HepG2 (cell line): ENCODE data around the gene CDC34. TPM values are rescaled to one million over a fixed set of nuclear protein-coding genes. Genes with fewer than 3 reads are reported as not detected.

Source experiments
- CBX5 ChIP-seq: sonication (generic); formaldehyde crosslinking; IDR thresholded peaks from 2 replicates; pipeline ENCODE4 v1.4.0; 2020; ENCODE audit warnings: missing genetic modification reagents, borderline replicate concordance
- CREB1 ChIP-seq, 2 experiments: fragments of 450-650 bp in 1 of 2; IDR thresholded peaks; 2 replicates each; pipeline ENCODE4 v1.6.1; 2016 to 2017; ENCODE audit warnings: control low read depth in 1 of 2, mild to moderate bottlenecking in 1 of 2, missing compliant biosample characterization in 1 of 2, missing genetic modification characterization in 1 of 2
- CREBL2 ChIP-seq: sonication (generic); formaldehyde crosslinking; IDR thresholded peaks from 2 replicates; pipeline ENCODE4 v1.8.1; 2023; ENCODE audit warnings: missing genetic modification reagents, mild to moderate bottlenecking, borderline replicate concordance
- ESRRA ChIP-seq: sonication (generic); formaldehyde crosslinking; IDR thresholded peaks from 2 replicates; pipeline ENCODE4 v1.5.1; 2020; ENCODE audit warnings: mild to moderate bottlenecking, low read depth, missing genetic modification reagents
- HDAC1 ChIP-seq: sonication (generic); formaldehyde crosslinking; IDR thresholded peaks from 2 replicates; pipeline ENCODE4 v1.5.1; 2020; ENCODE audit warnings: mild to moderate bottlenecking, missing genetic modification reagents
- HIC2 ChIP-seq: sonication (generic); formaldehyde crosslinking; IDR thresholded peaks from 2 replicates; pipeline ENCODE4 v1.9.0; 2022; ENCODE audit warnings: low read depth, missing genetic modification reagents
- HMGXB4 ChIP-seq, 2 experiments: sonication (generic) in 1 of 2; formaldehyde crosslinking in 1 of 2; IDR thresholded peaks; 2 replicates each; pipeline versions ENCODE4 v1.4.0 to v1.6.1; 2018 to 2020; ENCODE audit warnings: missing genetic modification reagents in 2 of 2, borderline replicate concordance in 1 of 2, low read depth in 1 of 2, mild to moderate bottlenecking in 1 of 2, missing biosample characterization in 1 of 2
- KDM5A ChIP-seq: fragments of 200-600 bp; sonication (generic); IDR thresholded peaks from 2 replicates; pipeline ENCODE4 v1.7.0; 2018; ENCODE audit warnings: antibody characterized with exemption, mild to moderate bottlenecking, low read length, borderline replicate concordance
- MAFG ChIP-seq: sonication (generic); formaldehyde crosslinking; IDR thresholded peaks from 2 replicates; pipeline ENCODE4 v1.5.1; 2020; ENCODE audit warnings: mild to moderate bottlenecking, missing genetic modification reagents
- MIXL1 ChIP-seq: IDR thresholded peaks from 2 replicates; pipeline ENCODE4 v1.6.1; 2016
- MTA1 ChIP-seq: sonication (generic); formaldehyde crosslinking; IDR thresholded peaks from 2 replicates; pipeline ENCODE4 v1.4.0; 2020; ENCODE audit warnings: missing genetic modification reagents, mild to moderate bottlenecking, borderline replicate concordance
- REL ChIP-seq: sonication (generic); formaldehyde crosslinking; conservative IDR thresholded peaks from 2 replicates; pipeline ENCODE4 v1.8.0; 2022; ENCODE audit warnings: mild to moderate bottlenecking, missing genetic modification reagents, moderate library complexity
- SIN3A ChIP-seq: IDR thresholded peaks from 2 replicates; pipeline ENCODE4 v1.6.1; 2011; ENCODE audit warnings: low read depth, mild to moderate bottlenecking, control low read depth, low read length, borderline replicate concordance
- SPEN ChIP-seq: sonication (generic); formaldehyde crosslinking; IDR thresholded peaks from 2 replicates; pipeline ENCODE4 v1.5.1; 2020; ENCODE audit warnings: low read depth, mild to moderate bottlenecking, missing genetic modification reagents
- TFE3 ChIP-seq: IDR thresholded peaks from 2 replicates; pipeline ENCODE4 v1.6.1; 2016
- ZBTB44 ChIP-seq: sonication (generic); formaldehyde crosslinking; IDR thresholded peaks from 2 replicates; pipeline ENCODE4 v1.4.0; 2020; ENCODE audit warnings: missing genetic modification reagents
- ZNF441 ChIP-seq: sonication (generic); formaldehyde crosslinking; IDR thresholded peaks from 2 replicates; pipeline ENCODE4 v1.7.0; 2021; ENCODE audit warnings: missing genetic modification reagents, borderline replicate concordance
- ZNF563 ChIP-seq: sonication (generic); formaldehyde crosslinking; IDR thresholded peaks from 2 replicates; pipeline ENCODE4 v1.8.0; 2022; ENCODE audit warnings: mild to moderate bottlenecking, moderate library complexity, missing genetic modification reagents
- ZNF709 ChIP-seq: sonication (generic); formaldehyde crosslinking; IDR thresholded peaks from 2 replicates; pipeline ENCODE4 v1.5.0; 2020; ENCODE audit warnings: mild to moderate bottlenecking, missing genetic modification reagents
- ZNF749 ChIP-seq: sonication (generic); formaldehyde crosslinking; IDR thresholded peaks from 2 replicates; pipeline ENCODE4 v1.8.0; 2022; ENCODE audit warnings: mild to moderate bottlenecking, missing genetic modification reagents, moderate library complexity, borderline replicate concordance
- polyA plus RNA-seq, 8 experiments: library from polyadenylated mRNA; depleted of rRNA in 3 of 8; stranded (reverse) in 7 of 8; unstranded in 1 of 8; fragments of >200 nt; fragmentation: Illumina TruSeq in 4 of 8; extraction: Trizol in 4 of 8; gene quantifications; 2 replicates each; pipeline versions ENCODE4 v1.2.1 to v1.2.3, GENCODE V29; 2011 to 2016; ENCODE audit warnings: low read depth in 4 of 8, missing spikeins in 1 of 8, mixed read lengths in 1 of 8; ENCODE audit not compliant: insufficient read depth in 1 of 8
- total RNA-seq, 5 experiments: library from RNA; depleted of rRNA; stranded (reverse); fragments of >200 nt; fragmentation: Illumina TruSeq; extraction: Trizol; gene quantifications; 2 replicates each; pipeline ENCODE4 v1.2.3, GENCODE V29; 2016; ENCODE audit warnings: low read depth in 1 of 5

Gene CDC34
- total and polyA plus RNA-seq, 2 of the 13 experiments (the other 11 are each of a cell fraction or from before 2014, with no cell fraction given): 138 to 150 TPM

GRCh38 chr19:488505-489417 is 42.8 kb upstream of the CDC34 start (continued):
- TF ChIP-seq MIXL1 (0 out of 2 replicates have a peak, but pooled peaks have one; percentile 14), SIN3A (peak; percentile 77; the same call in 1 of the 2 replicates), ZNF441 (CRISPR knock-in tag) (peak; percentile 98), HIC2 (CRISPR knock-in tag) (no peak), KDM5A (peak; percentile 59; the same call in 1 of the 2 replicates), REL (CRISPR knock-in tag) (0 out of 2 replicates have a peak, but pooled peaks have one; percentile 46), ZNF709 (CRISPR knock-in tag) (0 out of 2 replicates have a peak, but pooled peaks have one; percentile 34), HMGXB4 (CRISPR knock-in tag; IDR thresholded peaks at IDR 0.05; ENCODE audit: borderline replicate concordance in 1 of 2, low read depth in 1 of 2) (peak; percentile 28 to 84; a peak in 3 of 4 replicates), CREBL2 (CRISPR knock-in tag) (peak; percentile 44; the same call in 1 of the 2 replicates), ESRRA (CRISPR knock-in tag) (peak; percentile 81; the same call in 1 of the 2 replicates), ZNF749 (0 out of 2 replicates have a peak, but pooled peaks have one; percentile 12), MAFG (CRISPR knock-in tag) (no peak), SPEN (peak; percentile 95), HDAC1 (peak; percentile 40; the same call in 1 of the 2 replicates), CBX5 (CRISPR knock-in tag) (0 out of 2 replicates have a peak, but pooled peaks have one; percentile 10), CREB1 (IDR thresholded peaks at IDR 0.05) (peak; percentile 19; the same call in 1 of the 2 replicates), CREB1 (CRISPR knock-in tag; IDR thresholded peaks at IDR 0.05) (no peak), ZNF563 (CRISPR knock-in tag) (peak; percentile 88), TFE3 (peak; percentile 23; the same call in 1 of the 2 replicates), ZBTB44 (CRISPR knock-in tag) (0 out of 2 replicates have a peak, but pooled peaks have one; percentile 61), MTA1 (CRISPR knock-in tag) (peak; percentile 75; the same call in 1 of the 2 replicates)
